Kidney (tissue), 14 donors: ENCODE data around the gene LSMEM2. TPM values are rescaled to one million over a fixed set of nuclear protein-coding genes. Genes with fewer than 3 reads are reported as not detected.

Experiments used
- DNase-seq, 5 donors: peaks; one replicate each; pipeline ENCODE4 v3.0.0-alpha.2; 2013 to 2020
- FAIRE-seq: peaks from 2 replicates; lab custom pipeline; 2012; peaks lifted over from hg19 to GRCh38; lab: Jason Lieb, UNC
- H3K27ac ChIP-seq, 2 donors: one replicate each; pipeline ENCODE4 v1.7.0; 2013; ENCODE audit warnings: low read depth in 2 of 2, low read length in 2 of 2, inconsistent platforms in 1 of 2
- H3K27me3 ChIP-seq: one replicate; pipeline ENCODE4 v1.7.1; 2013; ENCODE audit warnings: low read length, inconsistent platforms; ENCODE audit not compliant: control insufficient read depth, insufficient read depth
- H3K36me3 ChIP-seq, 3 donors: one replicate each; pipeline versions ENCODE4 v1.7.0 to v1.7.1; 2013; ENCODE audit warnings: low read length in 3 of 3, control low read depth in 1 of 3, inconsistent platforms in 1 of 3; ENCODE audit not compliant: insufficient read depth in 3 of 3, control insufficient read depth in 2 of 3
- H3K4me1 ChIP-seq, 3 donors: one replicate each; pipeline versions ENCODE4 v1.7.0 to v1.7.1; 2013; ENCODE audit warnings: low read length in 3 of 3, inconsistent platforms in 1 of 3, low read depth in 1 of 3; ENCODE audit not compliant: control insufficient read depth in 2 of 3, insufficient read depth in 2 of 3
- H3K4me3 ChIP-seq, 3 donors: one replicate each; pipeline versions ENCODE4 v1.7.0 to v1.8.1; 2013; ENCODE audit warnings: low read length in 3 of 3, control low read depth in 1 of 3, inconsistent platforms in 1 of 3
- H3K9ac ChIP-seq, 3 donors: one replicate each; pipeline versions ENCODE4 v1.7.0 to v1.7.1; 2013; ENCODE audit warnings: low read length in 3 of 3, control low read depth in 1 of 3, inconsistent platforms in 1 of 3
- H3K9me3 ChIP-seq, 3 donors: one replicate each; pipeline versions ENCODE4 v1.7.0 to v1.7.1; 2013; ENCODE audit warnings: low read length in 3 of 3, control low read depth in 1 of 3, inconsistent platforms in 1 of 3; ENCODE audit not compliant: control insufficient read depth in 2 of 3, insufficient read depth in 1 of 3
- CTCF ChIP-seq: IDR thresholded peaks from 3 replicates; pipeline ENCODE4 v1.5.1; 2012; ENCODE audit warnings: mild to moderate bottlenecking, moderate library complexity, borderline replicate concordance; ENCODE audit not compliant: insufficient read depth; ENCODE audit errors: extremely low read depth
- intact Hi-C: fragments of 100-400 bp; cut with DNase I; formaldehyde crosslinking; loops from one replicate; pipeline ENCODE4 v1.11.1; 2022
- polyA plus RNA-seq: library from polyadenylated mRNA; stranded (reverse); fragments of 350-450 nt; fragmentation: Illumina TruSeq; extraction: RNeasy Lipid Tissue Mini Kit (QIAGEN cat#74804); gene quantifications from one replicate; pipeline ENCODE4 v1.2.3, GENCODE V29; 2014; ENCODE audit warnings: low read depth, low replicate concordance; ENCODE audit not compliant: insufficient read depth
- total RNA-seq: library from RNA; stranded (reverse); fragmentation: NEBNext Ultra II Directional; extraction: Animal tissue kit (Norgen Biotek cat#: 25700); gene quantifications from one replicate; pipeline ENCODE4 v1.2.1, GENCODE V29; 2021
- donor health status: control.
- donor health status: control.
- donor health status: control.
- donor health status: control.
- donor health status: control.
- donor health status: DM: yes; HTN: yes; CAD: no.
- donor health status: Normal renal cell carcinoma (clear cell type).

Gene LSMEM2
- total and polyA plus RNA-seq, 2 donors from 2014 or later = 0.22 to 0.62 TPM

GRCh38 chr3:50286322-50287227 lies 7.7 kb downstream of the LSMEM2 start:
- no peak overlapping the region for H3K4me3 ChIP-seq
- DNase-seq (no peak), FAIRE-seq (no peak)
- H3K4me1 ChIP-seq = peaks cover 0 to 6% (median 5%) of the 10 kb centered on the region in 3 donors
- no peak overlapping the region for H3K27ac ChIP-seq
- TF ChIP-seq CTCF = no peak
- intact Hi-C loops = no loop called here
- peaks cover 0 to 25% (median 9%) of the 10 kb centered on the region in 3 donors for H3K36me3 ChIP-seq
- H3K9ac ChIP-seq = no peak overlapping the region
- H3K27me3 ChIP-seq = no peaks in the 10 kb centered on the region
- no peaks in the 10 kb centered on the region for H3K9me3 ChIP-seq

- TF ChIP-seq CTCF = no peak
- H3K9me3 ChIP-seq = no peaks in the 10 kb centered on the region
- no peak overlapping the region for H3K9ac ChIP-seq
- peaks cover 0 to 8% (median 8%) of the 10 kb centered on the region in 3 donors for H3K4me1 ChIP-seq
- no peak overlapping the region for H3K27ac ChIP-seq
- FAIRE-seq = no peak
- H3K36me3 ChIP-seq = peaks cover 0 to 25% (median 9%) of the 10 kb centered on the region in 3 donors
- no peak overlapping the region for H3K4me3 ChIP-seq
- no peaks in the 10 kb centered on the region for H3K27me3 ChIP-seq
- intact Hi-C loops = no loop called here
- DNase-seq = no peak
These were observed 8.4 kb downstream of the LSMEM2 start for GRCh38 chr3:50287262-50287661.

GRCh38 chr3:50288387-50289007 lies 9.6 kb downstream of the LSMEM2 start:
- Histone ChIP-seq H3K4me1 (peaks cover 3 to 17% (median 16%) of the 10 kb centered on the region in 3 donors), H3K9me3 (no peaks in the 10 kb centered on the region), H3K9ac (no peak overlapping the region), H3K27me3 (no peaks in the 10 kb centered on the region), H3K27ac (no peak overlapping the region), H3K4me3 (no peak overlapping the region), H3K36me3 (peaks cover 0 to 25% (median 9%) of the 10 kb centered on the region in 3 donors)
- intact Hi-C loops = no loop called here
- DNase-seq = no peak
- no peak for TF ChIP-seq CTCF
- FAIRE-seq = no peak
